ENCODE measurements around the gene MFAP3.
"Not testable (repeated sequence)": the region's sequence is repeated elsewhere in the genome, so short reads cannot be mapped to it uniquely, and the experiment has no call there.

Gene MFAP3

DNA sequence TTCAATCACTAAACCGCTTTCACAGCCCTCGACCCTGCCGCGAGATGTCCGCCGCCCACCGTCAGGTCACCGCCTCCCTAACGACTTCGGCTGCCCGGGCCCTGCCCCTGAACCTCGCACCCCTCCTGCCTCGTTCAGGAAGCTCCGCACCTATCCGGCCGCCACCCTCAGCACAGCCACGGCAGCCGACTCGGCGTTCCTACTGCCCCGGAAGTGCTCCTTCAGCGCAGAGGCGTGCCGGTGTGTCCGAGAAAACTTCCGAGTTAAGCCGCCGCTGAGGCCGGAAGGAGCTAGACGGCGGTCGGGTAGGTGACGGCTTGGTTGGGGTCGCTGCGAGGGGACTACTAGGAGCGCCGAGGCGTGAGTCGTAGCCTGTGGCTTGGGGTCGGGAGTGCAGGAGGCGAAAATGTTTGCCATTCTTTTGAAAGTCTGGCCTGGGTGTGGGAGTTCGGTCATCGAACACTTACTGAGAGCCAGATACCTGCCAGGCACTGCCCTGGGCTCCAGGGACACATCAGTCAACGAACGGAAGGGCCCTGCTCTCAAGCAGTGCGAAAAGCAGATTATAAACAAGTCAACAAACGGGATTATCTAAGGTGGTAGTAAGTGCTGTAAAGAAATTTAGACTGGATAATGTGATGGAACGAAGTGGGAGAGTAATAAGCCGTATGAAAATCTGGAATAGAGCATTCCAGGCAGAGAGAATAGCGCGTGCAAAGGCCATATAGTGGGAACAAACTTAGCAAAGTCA, at the start of gene MFAP3, which contains the start of gene FAM114A2:
Gene MFAP3 (plus strand): TSS at position 261 of the 751 bp plus-strand sequence. CDS start 10,756 bp downstream, outside the sequence.
Gene FAM114A2 (minus strand): TSS at position 204 of the 751 bp plus-strand sequence. CDS start 3,957 bp downstream, outside the sequence.
- peak; percentile 80 to 82 for DNase-seq (ENCODE audit: low read depth in 1 of 2, low spot score in 1 of 2)

- no peak for DNase-seq (ENCODE audit: low read depth in 1 of 2, low spot score in 1 of 2)
Observed at GRCh38 chr5:153991168-153991567, 47.6 kb upstream of the MFAP3 start.

GRCh38 chr5:153998010-153998409, 40.8 kb upstream of the MFAP3 start:
- no peak for DNase-seq (ENCODE audit: low read depth in 1 of 2, low spot score in 1 of 2)

GRCh38 chr5:153998768-153999167, 40.0 kb upstream of the MFAP3 start:
- no peak for DNase-seq (ENCODE audit: low read depth in 1 of 2, low spot score in 1 of 2)

DNA sequence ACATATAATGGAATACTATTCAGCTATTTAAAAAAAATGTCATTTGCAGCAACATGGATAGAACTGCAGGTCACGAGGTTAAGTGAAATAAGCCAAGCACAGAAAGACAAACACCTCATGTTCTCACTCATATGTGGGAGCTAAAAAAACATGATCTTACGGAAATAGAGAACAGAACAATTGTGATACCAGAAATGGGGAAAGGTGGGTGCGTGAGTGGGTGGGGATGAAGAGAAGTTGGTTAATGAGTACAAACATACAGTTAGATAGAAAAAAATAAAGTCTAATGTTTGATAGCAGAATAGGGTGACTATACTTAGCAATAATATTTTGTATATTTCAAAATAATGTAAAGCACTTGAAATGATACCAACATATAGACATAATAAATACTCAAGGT, 38.8 kb upstream of the MFAP3 start:
- no peak for DNase-seq (ENCODE audit: low read depth in 1 of 2, low spot score in 1 of 2)

DNA sequence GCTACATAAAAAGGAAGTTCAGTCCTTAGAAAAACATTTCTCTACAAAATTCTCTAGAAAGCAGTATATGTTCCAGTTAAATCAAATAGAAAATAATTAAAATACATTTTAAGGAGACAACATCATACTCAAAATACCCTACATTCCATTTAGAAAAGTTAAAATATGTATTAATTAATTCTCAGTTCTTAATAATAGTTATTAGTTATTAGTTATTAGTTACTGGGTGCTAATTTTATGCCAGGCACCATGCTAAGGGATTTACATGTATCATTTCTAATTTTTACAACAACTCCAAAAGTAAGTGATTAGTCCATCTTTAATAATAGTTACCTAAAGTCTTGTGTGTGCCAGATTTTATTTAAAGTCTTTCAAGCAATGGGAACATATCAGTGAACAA, 38.1 kb upstream of the MFAP3 start:
- no peak for DNase-seq (ENCODE audit: low read depth in 1 of 2, low spot score in 1 of 2)

DNA sequence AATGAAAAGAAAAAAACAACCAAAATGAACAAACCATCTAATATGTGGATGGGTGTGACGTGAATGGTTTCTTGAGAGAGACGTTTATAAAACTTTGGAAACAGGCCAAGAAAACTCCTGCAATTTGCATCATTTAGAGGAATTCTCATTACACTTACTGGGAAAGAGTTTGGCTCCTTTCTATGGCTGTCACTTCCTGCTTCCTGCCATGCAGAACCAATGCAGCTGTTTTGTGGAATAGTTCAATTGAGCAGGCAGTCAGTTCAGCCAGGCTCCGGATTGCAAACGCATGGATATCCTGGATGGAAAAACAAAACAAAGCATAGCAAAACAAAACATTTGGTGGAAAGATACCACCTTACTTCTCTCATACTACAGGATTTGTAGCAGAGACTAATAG, 36.7 kb upstream of the MFAP3 start:
- no peak for DNase-seq (ENCODE audit: low read depth in 1 of 2, low spot score in 1 of 2)

DNA sequence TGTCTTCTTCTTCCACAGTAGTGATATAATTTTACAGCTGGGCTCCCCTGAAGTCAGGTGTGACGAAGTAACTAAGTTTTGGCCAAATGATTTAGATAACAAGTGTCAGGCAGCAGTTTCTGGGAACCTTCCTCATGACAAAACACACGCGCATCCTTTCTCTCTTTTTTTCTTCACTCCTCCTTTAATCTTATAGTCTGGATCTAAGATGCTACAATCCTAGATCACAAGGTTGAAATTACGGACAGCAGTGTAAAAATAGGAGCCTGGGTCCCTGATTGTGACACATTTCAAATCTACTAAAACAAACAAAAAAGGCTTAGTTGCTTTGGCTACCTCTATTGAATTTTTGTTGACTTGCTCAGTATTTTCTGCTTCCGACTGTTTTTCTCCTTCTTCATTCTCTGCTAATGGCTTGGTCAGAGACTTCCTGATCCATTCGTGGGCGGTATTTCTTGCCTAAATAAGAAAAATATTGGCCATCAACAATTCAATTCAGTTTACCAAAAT, 36.2 kb upstream of the MFAP3 start:
- DNase-seq (ENCODE audit: low read depth in 1 of 2, low spot score in 1 of 2): no peak

DNA sequence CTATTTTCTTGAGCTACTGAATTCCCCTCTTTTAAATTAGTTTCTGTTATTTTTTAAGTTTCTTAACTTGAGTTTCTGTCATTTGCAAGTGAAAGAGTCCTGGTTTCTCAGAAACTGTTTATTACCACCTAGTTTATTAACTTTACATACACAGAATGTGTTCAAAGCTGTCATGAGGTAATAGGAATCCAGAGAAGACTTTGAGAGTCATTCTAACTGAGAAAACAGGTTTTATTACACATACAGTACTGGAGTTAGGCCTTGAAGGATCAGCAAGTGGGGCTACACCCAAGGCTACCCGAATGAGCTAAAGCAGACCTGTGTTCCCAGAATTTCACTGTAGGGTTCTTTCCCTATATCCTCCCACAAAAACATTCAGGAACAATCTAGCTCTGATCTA, 33.1 kb upstream of the MFAP3 start:
- DNase-seq (ENCODE audit: low read depth in 1 of 2, low spot score in 1 of 2): no peak

DNA sequence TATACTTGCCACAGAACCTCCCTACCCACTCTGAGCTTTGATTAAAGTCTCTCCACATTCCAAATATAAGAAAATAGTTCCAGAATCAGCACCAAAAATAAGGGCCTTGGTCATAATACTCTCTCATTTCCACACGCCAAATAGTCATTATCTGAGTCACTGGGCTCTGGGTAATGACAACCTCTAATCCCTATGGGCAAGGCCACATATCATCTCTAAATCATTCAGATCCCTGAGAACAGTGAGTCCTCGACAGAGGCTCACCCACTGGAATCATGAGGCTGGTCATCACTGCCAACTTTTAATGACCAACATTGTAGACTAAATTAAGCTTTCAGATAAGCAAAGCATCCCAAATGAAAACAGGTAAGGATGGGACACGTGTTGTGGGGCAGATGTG, 28.1 kb upstream of the MFAP3 start:
- no peak for DNase-seq (ENCODE audit: low read depth in 1 of 2, low spot score in 1 of 2)

DNA sequence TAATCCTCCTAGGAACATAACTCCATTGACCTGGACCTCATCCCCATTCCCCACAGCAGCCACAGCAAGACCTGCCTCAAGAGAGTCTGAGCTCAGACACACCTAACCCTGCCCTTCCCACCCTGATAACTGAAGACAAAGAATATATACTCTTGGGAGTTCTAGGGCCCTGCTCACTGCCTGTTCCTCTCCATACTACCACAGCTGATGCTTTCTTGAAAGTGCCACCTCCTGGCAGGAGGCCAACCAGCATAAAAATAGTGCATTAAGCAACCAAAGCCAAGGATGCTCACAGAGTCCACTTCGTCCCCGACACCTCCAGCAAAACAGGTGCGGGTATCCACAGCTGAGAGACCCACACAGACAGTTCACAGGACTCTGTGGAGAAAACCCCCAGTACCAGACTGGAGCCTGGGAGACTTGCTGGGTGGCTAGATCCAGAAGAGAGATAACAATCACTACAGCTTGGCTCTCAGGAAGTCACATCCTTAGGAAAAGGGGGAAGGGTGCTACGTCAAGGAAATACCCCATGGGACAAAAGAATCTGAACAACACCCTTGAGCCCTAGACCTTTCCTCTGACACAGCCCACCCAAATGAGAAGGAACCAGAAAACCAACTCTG, 23.6 kb upstream of the MFAP3 start:
- DNase-seq (ENCODE audit: low read depth in 1 of 2, low spot score in 1 of 2): no peak

DNA sequence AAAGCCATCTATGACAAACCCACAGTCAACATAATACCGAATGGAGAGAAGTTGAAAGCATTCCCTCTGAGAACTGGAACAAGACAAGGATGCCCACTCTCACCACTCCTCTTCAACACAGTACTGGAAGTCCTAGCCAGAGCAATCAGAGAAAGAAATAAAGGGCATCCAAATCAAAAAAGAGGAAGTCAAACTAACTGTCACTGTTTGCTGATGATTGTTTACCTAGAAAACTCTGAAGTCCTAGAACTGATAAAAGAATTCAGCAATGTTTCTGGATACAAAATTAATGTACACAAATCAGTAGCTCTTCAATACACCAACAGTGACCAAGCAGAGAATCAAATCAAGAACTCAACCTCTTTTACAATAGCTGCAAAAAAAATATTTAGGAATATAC, 19.8 kb upstream of the MFAP3 start:
- not testable (repeated sequence) for DNase-seq (ENCODE audit: low read depth in 1 of 2, low spot score in 1 of 2)

DNA sequence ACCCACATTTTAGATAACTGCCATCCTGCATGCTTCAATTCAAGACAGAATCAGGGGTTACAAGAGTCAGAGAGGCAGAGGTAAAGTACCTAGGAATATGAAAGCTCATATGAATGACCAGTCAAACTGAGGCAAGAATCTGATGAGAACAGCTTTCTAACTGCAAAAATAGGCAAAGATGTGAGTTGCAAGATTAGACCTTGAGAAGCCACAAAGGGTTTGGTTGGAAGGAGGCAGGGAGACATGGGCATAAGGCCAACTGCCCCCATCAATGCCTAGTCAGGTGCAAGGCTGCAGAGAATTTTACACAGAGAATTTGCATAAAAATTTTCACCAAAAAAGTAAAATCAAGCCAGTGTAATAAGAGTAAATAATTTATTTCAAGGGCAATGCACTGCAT, 12.8 kb upstream of the MFAP3 start:
- no peak for DNase-seq (ENCODE audit: low read depth in 1 of 2, low spot score in 1 of 2)

- no peak for DNase-seq (ENCODE audit: low read depth in 1 of 2, low spot score in 1 of 2)
Observed at GRCh38 chr5:154031937-154032489, 6.8 kb upstream of the MFAP3 start.

- no peak for DNase-seq (ENCODE audit: low read depth in 1 of 2, low spot score in 1 of 2)
Observed at GRCh38 chr5:154034944-154035343, 3.8 kb upstream of the MFAP3 start.

GRCh38 chr5:154038261-154038706, 483 bp upstream of the MFAP3 start:
- peak in 1 of 2 donors; percentile 5 for DNase-seq (ENCODE audit: low read depth in 1 of 2, low spot score in 1 of 2)

- no peak for DNase-seq (ENCODE audit: low read depth in 1 of 2, low spot score in 1 of 2)
Observed at GRCh38 chr5:154039458-154039829, 677 bp downstream of the MFAP3 start.

DNA sequence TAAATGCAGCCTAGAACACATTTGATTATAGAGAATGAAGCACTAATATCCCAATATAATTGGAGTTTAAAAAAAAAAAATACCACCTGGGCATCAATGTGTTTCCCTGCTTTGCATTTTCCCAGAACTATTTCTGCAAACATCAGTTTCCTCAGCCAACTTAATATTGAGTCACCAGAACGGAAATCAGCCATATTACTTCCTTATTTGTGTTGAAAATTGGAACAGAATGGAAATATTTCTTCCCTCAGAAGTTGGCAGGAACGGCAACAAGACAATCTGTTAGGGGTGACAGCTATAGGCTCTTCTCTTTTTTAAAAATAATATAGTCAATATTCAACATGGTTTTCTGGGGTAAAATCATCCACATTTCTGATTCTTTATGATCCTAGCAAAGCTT, 4.0 kb downstream of the MFAP3 start:
- DNase-seq (ENCODE audit: low read depth in 1 of 2, low spot score in 1 of 2): no peak

- no peak for DNase-seq (ENCODE audit: low read depth in 1 of 2, low spot score in 1 of 2)
Observed at GRCh38 chr5:154044099-154044498, 5.3 kb downstream of the MFAP3 start.

DNA sequence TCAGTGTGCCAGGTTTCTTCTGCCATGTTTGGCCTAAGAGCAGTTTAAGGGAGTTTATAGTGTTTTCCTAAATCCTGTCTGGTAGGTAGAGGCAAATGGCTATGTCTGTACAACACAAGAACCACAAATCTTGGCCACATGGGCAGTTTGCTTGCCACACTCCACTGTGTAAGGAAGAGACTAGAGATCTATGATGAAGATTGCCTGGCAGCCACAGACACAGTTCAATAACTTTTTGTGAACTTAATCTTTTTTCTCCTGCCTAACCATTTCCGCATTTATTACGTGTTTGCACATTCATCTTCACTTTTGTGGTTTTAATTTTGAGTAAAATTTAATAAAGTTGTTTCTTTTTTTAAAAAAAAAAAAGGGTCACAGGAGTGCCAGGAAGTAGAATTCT, 5.8 kb downstream of the MFAP3 start:
- no peak for DNase-seq (ENCODE audit: low read depth in 1 of 2, low spot score in 1 of 2)

- no peak for DNase-seq (ENCODE audit: low read depth in 1 of 2, low spot score in 1 of 2)
Observed at GRCh38 chr5:154046486-154046885, 7.7 kb downstream of the MFAP3 start.

GRCh38 chr5:154047324-154047723, 8.6 kb downstream of the MFAP3 start:
- no peak for DNase-seq (ENCODE audit: low read depth in 1 of 2, low spot score in 1 of 2)
